Stimulated activated CD4-positive, alpha-beta T cell treated with anti-CD3 and anti-CD28 coated beads, Interleukin-12 subunit alpha, Interleukin-12 subunit beta, amount 100 ng/mL, for 48 hours (primary cell): ENCODE results near the gene ABR.
"Not testable (repeated sequence)": the region's sequence is repeated elsewhere in the genome, so short reads cannot be mapped to it uniquely, and the experiment has no call there.

ENCODE experiments used
- DNase-seq, 3 donors: peaks; one replicate each; pipeline ENCODE4 v3.0.0-alpha.2; 2020; ENCODE audit warnings: low read depth in 2 of 3, low spot score in 1 of 3

The ABR gene

GRCh38 chr17:1097972-1098744 is 81.6 kb downstream of the ABR start:
- not testable (repeated sequence) for DNase-seq

GRCh38 chr17:1096215-1096614 is 83.6 kb downstream of the ABR start:
- DNase-seq = no peak

GRCh38 chr17:1095853-1096173 is 84.0 kb downstream of the ABR start:
- DNase-seq = no peak

- no peak for DNase-seq
Observed at GRCh38 chr17:1095090-1095852, 84.5 kb downstream of the ABR start.

- DNase-seq = no peak
Observed at GRCh38 chr17:1094591-1094990, 85.2 kb downstream of the ABR start.

- no peak for DNase-seq
Observed at GRCh38 chr17:1091900-1092299, 87.9 kb downstream of the ABR start.

- DNase-seq = no peak
Observed at GRCh38 chr17:1091190-1091534, 88.6 kb downstream of the ABR start.

- DNase-seq = no peak
Observed at GRCh38 chr17:1090465-1091189, 89.2 kb downstream of the ABR start.

GRCh38 chr17:1089915-1090314 is 89.9 kb downstream of the ABR start:
- DNase-seq = no peak

- no peak for DNase-seq
Observed at GRCh38 chr17:1087381-1088241, 92.2 kb downstream of the ABR start.

GRCh38 chr17:1083451-1084187 is 96.2 kb downstream of the ABR start:
- no peak for DNase-seq

- no peak for DNase-seq
Observed at GRCh38 chr17:1082579-1082978, 97.2 kb downstream of the ABR start.

- no peak for DNase-seq
Observed at GRCh38 chr17:1078831-1079561, 100.8 kb downstream of the ABR start.

GRCh38 chr17:1077986-1078711 is 101.6 kb downstream of the ABR start:
- no peak for DNase-seq

- no peak for DNase-seq
Observed at GRCh38 chr17:1077581-1077985, 102.2 kb downstream of the ABR start.

- no peak for DNase-seq
Observed at GRCh38 chr17:1076982-1077302, 102.8 kb downstream of the ABR start.

GRCh38 chr17:1076299-1076981 is 103.3 kb downstream of the ABR start:
- DNase-seq = no peak

GRCh38 chr17:1074886-1075605 is 104.7 kb downstream of the ABR start:
- no peak for DNase-seq
